ENCODE data around the gene FMN1. TPM values are rescaled to one million over a fixed set of nuclear protein-coding genes. Genes with fewer than 3 reads are reported as not detected.
"Not testable (repeated sequence)": the region's sequence is repeated elsewhere in the genome, so short reads cannot be mapped to it uniquely, and the experiment has no call there.

The FMN1 gene
- total RNA-seq, 2 donors from 2014 or later: 1.1 to 4.5 TPM

GRCh38 chr15:33095641-33096040 lies 98.9 kb downstream of the FMN1 start:
- ATAC-seq: no peak
- no peaks in the 10 kb centered on the region for H3K36me3 Mint-ChIP-seq
- H3K27ac Mint-ChIP-seq: no peak overlapping the region

GRCh38 chr15:33094336-33094735 lies 100.2 kb downstream of the FMN1 start:
- H3K9me3 Mint-ChIP-seq: no peaks in the 10 kb centered on the region
- DNase-seq (ENCODE audit: low spot score in 2 of 2): no peak
- H3K27ac Mint-ChIP-seq: no peak overlapping the region
- ATAC-seq: no peak
- no peaks in the 10 kb centered on the region for H3K36me3 Mint-ChIP-seq

More at GRCh38 chr15:33095641-33096040, 98.9 kb downstream of the FMN1 start:
- H3K9me3 Mint-ChIP-seq: no peaks in the 10 kb centered on the region
- no peak for DNase-seq (ENCODE audit: low spot score in 2 of 2)

- no peaks in the 10 kb centered on the region for H3K36me3 Mint-ChIP-seq
- no peak for DNase-seq (ENCODE audit: low spot score in 2 of 2)
- H3K9me3 Mint-ChIP-seq: no peaks in the 10 kb centered on the region
- H3K27ac Mint-ChIP-seq: no peak overlapping the region
- peak in 1 of 2 donors; percentile 54 for ATAC-seq
These were observed 101.3 kb downstream of the FMN1 start for GRCh38 chr15:33093222-33093621.

GRCh38 chr15:33091983-33092693 lies 102.4 kb downstream of the FMN1 start:
- no peaks in the 10 kb centered on the region for H3K9me3 Mint-ChIP-seq
- H3K27ac Mint-ChIP-seq: peak overlapping the region in 1 of 2 donors; percentile 6
- no peaks in the 10 kb centered on the region for H3K36me3 Mint-ChIP-seq
- ATAC-seq: no peak
- DNase-seq (ENCODE audit: low spot score in 2 of 2): no peak

- H3K9me3 Mint-ChIP-seq: no peaks in the 10 kb centered on the region
- H3K36me3 Mint-ChIP-seq: no peaks in the 10 kb centered on the region
- DNase-seq (ENCODE audit: low spot score in 2 of 2) (no peak), ATAC-seq (peak; percentile 42 to 49)
- H3K27ac Mint-ChIP-seq: no peak overlapping the region
These were observed 104.4 kb downstream of the FMN1 start for GRCh38 chr15:33089878-33090757.

- DNase-seq (ENCODE audit: low spot score in 2 of 2): no peak
- H3K27ac Mint-ChIP-seq: no peak overlapping the region
These were observed 105.2 kb downstream of the FMN1 start for GRCh38 chr15:33089165-33089877.

GRCh38 chr15:33086500-33087121 lies 107.9 kb downstream of the FMN1 start:
- peak; percentile 77 to 81 for ATAC-seq
- Mint-ChIP-seq H3K9me3 (no peaks in the 10 kb centered on the region), H3K27ac (peak overlapping the region in 1 of 2 donors; percentile 72), H3K36me3 (no peaks in the 10 kb centered on the region)
- no peak for DNase-seq (ENCODE audit: low spot score in 2 of 2)

More at GRCh38 chr15:33089165-33089877, 105.2 kb downstream of the FMN1 start:
- no peaks in the 10 kb centered on the region for H3K36me3 Mint-ChIP-seq
- H3K9me3 Mint-ChIP-seq: no peaks in the 10 kb centered on the region
- no peak for ATAC-seq

GRCh38 chr15:33084661-33085060 lies 109.9 kb downstream of the FMN1 start:
- H3K27ac Mint-ChIP-seq: no peak overlapping the region
- no peak for DNase-seq (ENCODE audit: low spot score in 2 of 2)
- no peaks in the 10 kb centered on the region for H3K9me3 Mint-ChIP-seq
- no peak for ATAC-seq
- no peaks in the 10 kb centered on the region for H3K36me3 Mint-ChIP-seq

GRCh38 chr15:33083232-33084081 lies 111.1 kb downstream of the FMN1 start:
- no peak for ATAC-seq
- Mint-ChIP-seq H3K9me3 (no peaks in the 10 kb centered on the region), H3K27ac (no peak overlapping the region), H3K36me3 (no peaks in the 10 kb centered on the region)
- DNase-seq (ENCODE audit: low spot score in 2 of 2): no peak

- DNase-seq (ENCODE audit: low spot score in 2 of 2): no peak
- no peaks in the 10 kb centered on the region for H3K36me3 Mint-ChIP-seq
- no peak overlapping the region for H3K27ac Mint-ChIP-seq
- no peaks in the 10 kb centered on the region for H3K9me3 Mint-ChIP-seq
- ATAC-seq: no peak
These were observed 114.5 kb downstream of the FMN1 start for GRCh38 chr15:33080006-33080405.

GRCh38 chr15:33078607-33079006 lies 115.9 kb downstream of the FMN1 start:
- DNase-seq (ENCODE audit: low spot score in 2 of 2) (no peak), ATAC-seq (no peak)
- Mint-ChIP-seq H3K36me3 (no peaks in the 10 kb centered on the region), H3K27ac (no peak overlapping the region), H3K9me3 (no peaks in the 10 kb centered on the region)

- ATAC-seq (no peak), DNase-seq (ENCODE audit: low spot score in 2 of 2) (no peak)
- H3K9me3 Mint-ChIP-seq: no peaks in the 10 kb centered on the region
- H3K27ac Mint-ChIP-seq: no peak overlapping the region
- no peaks in the 10 kb centered on the region for H3K36me3 Mint-ChIP-seq
These were observed 117.6 kb downstream of the FMN1 start for GRCh38 chr15:33076937-33077336.

GRCh38 chr15:33074942-33075341 lies 119.6 kb downstream of the FMN1 start:
- no peak for ATAC-seq
- Mint-ChIP-seq H3K27ac (no peak overlapping the region), H3K36me3 (no peaks in the 10 kb centered on the region), H3K9me3 (no peaks in the 10 kb centered on the region)
- DNase-seq (ENCODE audit: low spot score in 2 of 2): no peak

GRCh38 chr15:33074212-33074611 lies 120.3 kb downstream of the FMN1 start:
- H3K27ac Mint-ChIP-seq: no peak overlapping the region

GRCh38 chr15:33071451-33071850 lies 123.1 kb downstream of the FMN1 start:
- no peak for DNase-seq (ENCODE audit: low spot score in 2 of 2)
- Mint-ChIP-seq H3K36me3 (peaks cover 6 to 7% of the 10 kb centered on the region in 2 donors), H3K9me3 (peaks cover 0 to 4% of the 10 kb centered on the region in 2 donors), H3K27ac (no peak overlapping the region)
- no peak for ATAC-seq

More at GRCh38 chr15:33074212-33074611, 120.3 kb downstream of the FMN1 start:
- Mint-ChIP-seq H3K36me3 (no peaks in the 10 kb centered on the region), H3K9me3 (no peaks in the 10 kb centered on the region)
- DNase-seq (ENCODE audit: low spot score in 2 of 2) (no peak), ATAC-seq (no peak)

GRCh38 chr15:33069903-33070302 lies 124.6 kb downstream of the FMN1 start:
- H3K27ac Mint-ChIP-seq; H3K9me3 Mint-ChIP-seq; H3K36me3 Mint-ChIP-seq; ATAC-seq; DNase-seq (ENCODE audit: low spot score in 2 of 2): not testable (repeated sequence)

Data from activated naive CD4-positive, alpha-beta T cell treated with anti-CD3 and anti-CD28 coated beads, Interleukin-2, amount 50 U/mL, for 72 hours (primary cell).